Endothelial cell of hepatic sinusoid (primary cell): ENCODE results near the gene BTBD2.

Experiments used
- in situ Hi-C: cut with HindIII; loops from 2 replicates; pipeline ENCODE4 v1.10.0; 2017; ENCODE audit warnings: low sequenced_read_pairs

BTBD2 gene

DNA sequence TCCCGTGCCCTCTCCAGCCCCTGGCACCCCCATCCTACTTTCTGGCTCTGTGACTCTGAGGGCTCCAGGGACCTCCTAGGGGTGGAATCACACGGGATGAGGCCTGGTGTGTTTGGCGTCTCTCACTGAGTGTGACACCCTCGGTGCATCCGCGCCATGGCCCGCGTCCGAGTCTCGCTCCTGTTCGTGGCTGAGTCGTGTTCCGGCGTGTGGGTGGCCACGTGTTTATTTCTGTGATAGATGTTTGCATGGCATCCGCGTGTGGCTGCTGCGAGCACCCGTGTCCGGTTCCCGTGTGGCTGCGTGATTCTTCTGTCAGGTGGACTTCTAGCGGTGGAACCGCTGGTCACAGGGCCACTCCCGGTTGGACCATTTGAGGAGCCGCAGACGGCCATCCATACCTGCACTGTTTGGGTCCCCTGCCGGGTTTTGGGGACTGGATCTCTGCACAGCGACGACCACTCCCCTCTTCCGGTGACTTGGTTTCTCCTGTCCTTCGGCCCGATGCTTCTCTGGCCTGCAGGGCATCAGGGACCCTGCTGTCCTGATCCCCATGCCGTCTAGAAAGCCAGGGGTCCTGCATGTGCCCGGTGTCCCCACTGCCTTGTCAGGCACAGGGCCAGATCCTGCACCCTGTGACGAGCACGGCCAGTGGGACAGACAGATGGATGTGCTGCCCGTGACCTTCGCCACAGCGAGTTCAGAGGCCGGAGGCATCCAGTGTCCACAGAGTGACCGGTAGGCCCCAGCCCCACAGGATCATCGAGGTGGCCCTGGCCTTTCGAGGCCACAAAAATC is 66.0 kb downstream of the BTBD2 start:
- in situ Hi-C loops, result no loop called here

DNA sequence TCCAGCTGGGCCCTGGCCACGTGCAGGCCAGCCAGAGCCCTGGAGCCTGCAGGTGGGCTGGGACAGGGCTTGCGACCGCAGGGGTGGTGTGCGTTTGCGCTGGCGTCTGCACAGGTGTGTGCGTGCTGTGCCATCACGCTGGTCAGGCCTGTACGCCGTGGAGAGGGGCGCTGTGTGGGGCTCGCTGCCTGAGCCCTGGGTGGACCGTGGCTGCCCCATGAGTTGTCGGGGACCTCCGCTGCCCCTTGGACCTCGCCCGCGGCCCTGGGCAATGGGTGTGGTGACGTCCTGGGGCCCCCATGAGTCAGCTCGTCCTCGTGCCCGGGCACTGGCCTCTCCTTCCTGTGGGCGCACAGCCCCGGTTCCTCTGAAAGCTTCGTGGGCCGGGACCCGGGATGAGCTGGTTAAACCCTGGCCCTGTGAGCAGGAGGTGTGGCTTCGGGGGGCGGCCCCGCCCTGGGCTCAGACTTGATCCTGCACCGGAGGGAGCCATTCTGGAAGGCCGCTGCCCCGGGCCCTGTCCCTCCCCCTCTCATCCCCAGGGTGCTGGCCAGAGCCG is 67.8 kb downstream of the BTBD2 start:
- in situ Hi-C loops, result no loop called here

DNA sequence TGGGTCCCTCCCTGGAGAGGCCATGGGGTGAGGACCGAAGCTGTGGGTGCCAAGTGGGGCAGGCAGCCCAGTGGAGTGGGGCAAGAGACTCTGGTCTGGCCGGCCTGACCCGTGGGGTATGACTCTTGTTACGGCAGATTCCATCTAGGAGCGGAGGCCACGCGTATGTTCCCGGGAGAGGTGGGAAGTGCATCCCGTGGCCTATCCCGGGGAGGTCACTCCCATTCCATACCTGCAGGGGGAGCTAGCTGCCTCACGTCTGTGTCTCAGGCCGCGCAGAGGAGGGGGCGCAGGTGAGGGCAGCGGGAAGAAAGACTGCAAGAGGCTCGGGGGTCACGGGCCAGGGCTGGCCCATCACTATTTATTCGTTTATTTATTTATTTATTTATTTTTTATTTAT is 69.6 kb downstream of the BTBD2 start:
- in situ Hi-C loops, result no loop called here

DNA sequence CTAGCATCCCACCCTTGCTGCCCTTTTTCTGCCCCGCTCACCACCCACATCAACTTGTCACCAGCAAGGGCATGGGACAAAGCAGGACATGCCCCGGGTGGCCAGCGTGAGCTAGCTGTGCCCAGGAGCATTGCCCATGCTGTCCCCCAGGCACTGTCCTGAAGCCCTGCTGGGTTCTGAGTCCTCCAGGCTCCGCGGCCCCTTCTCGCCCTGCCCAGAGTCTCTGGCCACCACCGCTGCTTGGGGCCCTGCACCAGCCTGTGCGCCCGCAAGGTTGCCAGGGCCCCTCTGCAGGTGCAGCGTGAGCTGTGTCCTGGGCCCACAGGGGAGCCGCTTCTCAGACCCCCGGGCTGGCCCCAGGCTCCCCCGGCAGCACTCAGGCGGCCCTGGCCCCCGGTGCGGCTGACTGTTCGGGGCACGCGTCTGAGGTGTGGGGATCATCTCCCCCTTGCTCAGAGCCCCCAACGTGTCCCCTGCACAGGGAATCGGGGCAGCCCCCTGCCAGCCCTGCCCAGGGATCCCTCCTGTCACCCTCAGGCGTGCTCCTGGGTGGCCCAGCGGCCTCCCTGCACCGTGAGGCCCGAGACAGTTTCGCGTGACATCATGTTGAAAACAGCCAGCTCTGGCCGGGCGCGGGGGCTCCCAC is 70.5 kb downstream of the BTBD2 start:
- in situ Hi-C loops, result no loop called here

DNA sequence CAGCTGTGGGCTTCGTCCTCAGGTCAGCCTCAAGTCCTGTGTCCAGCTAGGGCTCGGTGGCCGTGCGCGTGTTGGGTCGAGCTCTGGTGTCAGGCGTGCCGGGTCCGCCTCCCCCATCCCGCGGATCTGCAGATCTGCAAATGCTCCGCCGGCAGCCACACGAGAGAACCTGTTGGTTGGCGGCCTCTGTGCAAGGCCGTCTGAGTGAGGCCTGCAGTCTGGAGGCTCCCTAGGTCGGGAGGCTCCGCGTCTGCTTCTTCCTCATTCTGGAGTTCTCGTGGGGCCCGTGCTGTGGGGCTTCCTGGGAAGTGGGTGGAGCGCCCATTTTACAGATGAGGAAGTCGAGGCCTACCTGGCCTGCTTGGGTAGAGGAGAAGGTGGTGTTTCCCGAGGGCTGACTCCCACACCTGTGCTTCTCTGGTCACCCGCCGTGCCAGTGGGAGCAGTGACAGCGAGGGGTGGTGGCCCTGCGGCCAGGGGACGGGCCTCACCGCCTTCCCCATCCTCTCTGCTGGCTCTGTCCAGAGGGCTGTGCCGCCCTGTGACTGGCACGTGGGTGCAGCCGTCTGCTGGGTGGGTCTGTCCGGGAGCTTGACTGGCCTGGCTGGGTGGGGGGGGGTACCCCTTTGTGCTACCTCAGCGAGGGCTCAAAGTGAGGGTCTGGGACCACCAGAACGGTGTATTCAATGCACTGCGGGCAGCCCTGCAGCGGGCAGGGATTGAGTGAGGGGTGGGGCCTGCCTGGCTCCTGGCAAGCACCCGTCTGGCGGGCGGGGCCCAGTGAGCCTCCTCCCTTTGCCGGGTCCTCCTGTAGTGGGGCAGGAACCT is 71.2 kb downstream of the BTBD2 start:
- in situ Hi-C loops, result no loop called here

DNA sequence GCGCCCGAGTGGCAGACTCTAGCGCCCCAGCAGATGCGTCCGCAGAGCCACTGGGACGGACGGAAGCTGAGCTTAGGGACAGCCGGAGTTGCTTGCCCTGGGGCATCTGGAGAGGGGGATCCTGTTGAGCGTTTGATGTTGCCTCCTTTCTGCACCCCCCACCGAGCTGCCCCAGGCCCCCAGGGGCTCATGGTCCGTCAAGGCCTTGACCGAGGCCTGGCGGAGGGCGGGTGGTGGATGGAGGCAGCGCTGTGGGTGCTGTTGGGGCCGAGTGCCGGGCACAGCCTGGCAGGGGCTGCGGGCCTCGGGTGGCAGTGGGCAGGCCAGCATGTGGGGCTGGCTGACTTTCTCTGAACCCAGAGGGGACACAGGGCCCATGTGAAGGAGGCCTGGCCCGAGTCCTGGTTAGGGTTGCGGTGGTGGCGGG is 71.8 kb downstream of the BTBD2 start:
- in situ Hi-C loops, result no loop called here

DNA sequence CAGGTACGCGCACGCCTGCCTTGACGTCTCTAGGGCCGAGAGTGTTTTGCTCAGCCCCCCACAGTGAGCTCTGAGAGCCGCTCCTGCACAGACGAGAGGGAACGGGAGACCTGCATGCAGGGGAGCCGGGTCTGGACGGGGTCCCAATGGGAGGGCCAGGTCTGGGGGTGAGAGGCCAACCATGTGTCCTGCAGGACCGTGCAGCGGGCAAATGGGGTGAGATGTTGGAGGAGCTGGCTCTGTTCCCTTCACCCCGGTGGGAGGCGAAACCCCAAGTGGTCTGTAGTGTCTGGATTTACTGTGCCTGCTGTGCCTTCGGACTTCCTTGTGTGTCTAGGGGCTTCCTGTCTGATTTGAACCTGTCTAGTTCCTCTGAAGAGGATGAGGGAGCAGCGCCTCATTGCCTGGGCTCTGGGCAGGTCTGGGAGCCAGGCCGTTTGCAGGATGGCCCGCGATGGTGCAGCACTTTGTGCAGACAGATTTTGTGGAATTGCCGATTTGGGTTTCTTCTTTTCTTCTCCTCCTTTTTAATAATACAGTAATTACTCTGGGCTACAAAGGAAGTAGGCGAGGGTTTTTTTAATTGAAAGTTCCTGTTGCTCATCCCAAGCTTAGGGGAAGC is 72.5 kb downstream of the BTBD2 start:
- in situ Hi-C loops, result no loop called here

DNA sequence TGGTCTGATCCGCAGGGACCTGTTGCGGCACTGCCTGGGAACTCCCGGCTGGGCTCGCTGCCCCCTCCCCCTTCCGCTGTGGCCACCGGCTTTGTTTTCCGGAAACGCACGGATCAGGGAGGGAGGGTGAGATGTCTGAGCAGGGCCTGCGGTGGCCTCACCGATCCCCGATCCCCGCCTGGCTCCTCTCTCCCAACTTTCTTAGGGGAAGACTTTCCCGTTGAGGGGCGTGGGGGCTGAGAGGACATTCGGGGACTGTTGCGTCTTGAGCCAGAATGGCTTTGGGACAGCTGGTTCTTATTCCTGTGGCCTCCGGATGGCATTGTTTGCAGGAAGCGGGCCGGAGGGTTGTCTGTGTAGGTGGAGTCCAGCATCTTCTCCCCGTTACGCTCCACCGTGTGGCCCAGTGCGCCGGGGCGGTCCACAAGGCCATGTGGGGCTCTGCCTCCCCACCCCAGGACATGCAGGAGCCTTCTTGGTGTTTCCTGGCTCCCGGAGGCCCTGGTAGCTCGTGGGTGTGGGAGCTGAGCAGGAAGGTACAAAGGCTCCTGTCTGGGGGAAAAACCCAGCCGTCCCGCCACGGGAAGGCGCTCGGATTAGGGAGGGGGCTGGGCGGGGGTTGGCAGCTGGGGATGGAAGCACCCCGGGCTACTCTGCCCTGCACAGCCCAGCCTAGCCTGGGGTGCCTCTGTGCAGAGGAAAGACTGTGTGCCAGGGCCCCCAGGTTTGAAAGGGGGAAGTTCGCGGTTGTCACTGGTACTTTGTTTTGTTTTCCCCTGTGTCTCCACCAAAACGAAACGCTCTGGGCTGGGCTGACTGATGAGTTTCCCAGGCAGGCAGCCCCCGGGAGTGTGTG is 73.2 kb downstream of the BTBD2 start:
- in situ Hi-C loops, result no loop called here

DNA sequence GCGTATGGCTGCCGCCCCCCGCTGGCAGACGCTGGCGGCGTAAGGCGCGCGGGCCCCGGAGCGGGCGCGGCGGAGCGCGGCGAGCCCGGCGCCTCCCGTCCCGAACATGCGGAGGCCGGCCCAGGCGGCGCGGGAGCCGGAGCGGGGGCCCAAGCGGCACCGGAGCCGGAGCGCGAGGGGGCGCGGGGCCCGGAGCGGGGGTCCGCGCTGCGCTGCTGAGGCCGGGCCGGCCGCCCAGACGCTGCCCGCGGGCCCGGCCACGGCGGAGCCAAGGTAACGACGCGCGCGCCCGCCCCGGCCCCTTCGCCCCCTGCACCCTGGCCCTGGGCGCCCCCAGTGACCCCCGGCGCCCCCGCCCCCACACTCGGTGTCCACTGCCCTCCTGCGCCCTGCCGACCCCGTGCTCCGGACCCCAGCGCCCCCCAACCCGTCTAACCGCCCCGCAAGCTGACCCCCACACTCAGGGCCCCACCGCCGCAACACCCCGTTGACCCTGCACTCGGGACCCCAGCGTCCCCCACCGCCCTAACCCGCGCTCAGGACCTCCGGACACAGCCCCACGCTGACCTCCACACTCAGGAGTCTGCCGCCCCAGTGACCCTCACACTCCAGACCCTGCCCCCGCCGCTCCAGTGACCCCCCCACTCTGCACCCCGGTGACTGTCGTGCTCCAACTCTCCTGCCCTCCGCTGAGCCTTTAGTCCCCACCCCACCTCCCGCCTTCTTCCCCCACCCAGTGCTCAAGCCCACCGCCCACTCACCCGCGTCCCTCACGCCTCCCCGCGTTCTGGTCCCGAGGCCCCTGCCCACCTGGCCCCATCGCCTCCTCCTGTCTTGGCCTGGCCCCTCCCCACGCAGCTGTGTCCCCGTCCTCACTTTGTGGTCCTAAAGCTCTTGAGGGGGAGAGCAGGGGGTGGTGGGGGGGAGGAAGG is 74.1 kb downstream of the BTBD2 start, which contains the start of gene CSNK1G2:
CSNK1G2 (plus strand) TSS at position 27 of the 932 bp plus-strand sequence. CDS start 28,601 bp downstream, outside the sequence.
- in situ Hi-C loops, result no loop called here

DNA sequence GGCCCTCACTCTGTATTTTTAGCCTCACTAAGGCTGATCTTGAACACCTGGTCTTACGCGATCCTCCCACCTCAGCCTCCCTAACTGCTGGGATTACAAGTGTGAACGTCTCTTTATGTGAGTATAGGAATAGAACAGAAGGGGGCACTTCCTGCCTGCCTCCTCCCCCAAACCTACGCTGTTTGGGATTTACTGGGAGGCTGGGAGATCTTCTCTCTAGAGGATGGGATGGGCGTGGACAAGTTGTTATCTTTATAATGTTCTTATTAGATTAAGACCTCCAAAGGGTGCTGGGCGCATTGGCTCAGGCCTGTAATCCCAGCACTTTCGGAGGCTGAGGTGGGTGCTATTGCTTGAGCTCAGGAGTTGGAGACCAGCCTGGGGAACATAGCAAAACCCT is 77.4 kb downstream of the BTBD2 start:
- in situ Hi-C loops, result loop anchor here (5.0 kb wide), 3 partner anchors 54 to 144 kb away; partner anchors contain the start of gene BTBD2

DNA sequence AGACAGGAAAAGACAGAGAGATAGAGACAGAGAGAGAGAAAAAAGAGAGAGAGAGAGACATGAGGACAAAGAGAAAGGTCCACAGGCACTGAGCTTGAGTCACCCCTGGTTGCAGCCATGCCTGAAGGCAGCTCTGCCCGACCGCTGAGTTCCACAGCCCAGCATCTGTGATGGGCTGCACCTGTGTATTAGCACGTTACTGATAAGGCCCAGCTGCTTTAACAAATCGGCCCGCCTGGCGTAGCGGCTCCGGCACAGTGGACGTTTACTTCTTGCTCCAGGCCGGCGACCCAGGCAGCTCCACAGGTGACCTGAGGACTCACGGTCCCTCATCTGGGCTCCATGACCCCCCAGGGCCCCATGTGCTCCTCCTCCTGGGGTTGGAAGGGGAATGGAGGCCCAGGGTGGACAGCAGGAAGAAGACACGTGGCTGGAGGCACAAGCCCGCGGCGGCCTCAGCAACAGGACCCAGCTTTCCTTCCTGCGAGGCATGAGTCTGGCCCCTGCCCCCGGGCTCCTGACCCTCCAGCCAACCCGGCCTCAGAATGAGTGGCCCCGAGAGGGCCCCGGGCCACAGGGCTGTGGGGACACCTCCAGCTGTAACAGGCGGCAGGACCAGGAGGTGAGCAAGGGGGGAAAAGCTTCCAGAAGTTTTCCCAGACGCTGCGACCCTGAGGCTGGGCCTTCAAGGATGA is 78.5 kb downstream of the BTBD2 start:
- in situ Hi-C loops, result loop anchor here (5.0 kb wide), 3 partner anchors 55 to 145 kb away; partner anchors contain the start of gene BTBD2

DNA sequence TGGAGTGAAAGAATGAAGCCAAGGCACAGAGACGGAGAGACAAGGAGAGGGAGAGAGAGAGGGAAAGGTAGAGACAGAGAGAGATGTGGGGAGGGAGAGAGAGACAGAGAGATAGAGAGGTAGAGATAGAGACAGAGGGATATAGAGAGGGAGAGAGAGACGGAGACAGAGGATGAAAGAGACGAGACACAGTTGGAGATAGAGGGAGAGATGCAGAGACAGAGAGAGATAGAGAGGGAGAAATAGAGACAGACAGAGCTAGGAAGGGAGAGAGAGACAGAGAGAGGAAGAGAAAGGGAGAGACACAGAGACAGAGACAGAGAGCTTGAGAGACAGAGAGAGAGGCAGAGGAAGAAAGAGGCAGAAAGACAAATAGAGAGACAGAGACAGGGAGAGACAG is 79.1 kb downstream of the BTBD2 start:
- in situ Hi-C loops, result loop anchor here (5.0 kb wide), 3 partner anchors 56 to 146 kb away; partner anchors contain the start of gene BTBD2

DNA sequence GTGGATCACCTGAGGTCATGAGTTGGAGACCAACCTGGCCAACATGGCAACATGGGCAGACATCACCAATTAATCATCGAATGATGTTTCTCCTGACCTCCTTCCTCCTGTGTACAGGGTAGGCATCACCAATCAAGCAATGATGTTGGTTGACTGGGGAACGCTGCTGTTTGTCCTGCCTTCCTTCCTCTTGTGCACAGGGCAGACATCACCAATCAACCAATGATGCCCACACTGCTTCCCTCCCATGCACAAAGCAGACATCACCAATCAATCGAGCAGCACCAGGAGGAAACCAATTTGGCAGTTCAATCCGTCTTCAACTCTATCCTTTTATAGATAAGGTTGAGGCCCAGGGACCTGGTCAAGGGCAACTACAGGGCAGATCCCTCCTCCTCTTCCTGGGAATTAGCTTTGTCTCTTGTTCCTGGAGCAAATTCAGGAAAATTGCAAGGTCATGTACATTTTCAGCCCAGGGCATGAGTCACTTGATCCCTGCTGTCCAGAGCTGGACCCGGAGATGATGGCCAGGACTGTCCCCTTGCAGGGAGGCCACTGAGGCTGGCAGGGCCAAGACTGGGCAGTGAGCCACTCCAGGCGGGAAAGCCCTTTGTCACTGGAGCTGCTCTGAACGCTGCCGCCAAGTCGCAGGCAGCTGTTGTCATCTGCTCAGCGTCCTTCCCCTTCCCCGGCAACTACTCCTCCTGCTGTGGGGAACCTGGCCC is 79.9 kb downstream of the BTBD2 start:
- in situ Hi-C loops, result loop anchor here (5.0 kb wide), 3 partner anchors 57 to 147 kb away; partner anchors contain the start of gene BTBD2
